Measurements from ENCODE around the gene PDE7B. TPM values are rescaled to one million over a fixed set of nuclear protein-coding genes. Genes with fewer than 3 reads are reported as not detected.

The PDE7B gene
- total and polyA plus RNA-seq, 2 of the 4 experiments (the other 2 are of a cell fraction) = 7.8 to 12.4 TPM

DNA sequence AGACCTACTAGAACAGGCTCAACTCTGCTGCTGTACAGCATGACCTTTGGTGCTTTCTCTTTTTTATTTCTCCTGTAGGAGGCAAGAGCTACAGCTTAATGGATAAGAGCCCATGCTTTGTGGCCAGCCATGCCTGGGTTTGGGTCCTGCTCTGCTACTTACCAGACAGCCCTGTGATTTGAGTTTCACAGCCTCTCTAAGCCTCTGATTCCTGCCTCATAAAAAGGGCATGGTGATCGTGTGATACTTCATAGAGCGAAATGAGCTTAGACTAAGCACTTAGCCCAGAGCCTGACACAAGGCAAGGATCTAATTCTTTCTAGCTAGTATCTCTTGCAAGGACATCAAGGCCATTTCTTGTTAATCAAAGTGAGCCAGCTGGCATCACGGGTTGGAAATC lies 19.3 kb upstream of the PDE7B start:
- H2BK20ac ChIP-seq (ENCODE audit: low read depth, low read length) = no peak overlapping the region
- dilution Hi-C loops (cut with HindIII; ENCODE audit: low sequenced_read_pairs, unreplicated experiment) = no loop called here

More for the DNA sequence above, 19.3 kb upstream of the PDE7B start:
- ChIA-PET POLR2A (ENCODE audit: unreplicated experiment) (no interaction called here), CTCF (no interaction called here)
- BruUV-seq (replicated peaks) = no TSS peak
- no peak overlapping the region for H2BK120ac ChIP-seq (ENCODE audit: low read depth, low read length)
- intact Hi-C loops (cut with micrococcal nuclease) (no loop called here), in situ Hi-C loops (cut with MboI; ENCODE audit: low sequenced_read_pairs) (loop anchor here (10.0 kb wide), 1 partner anchor 287 kb away; no protein-coding TSS in a partner anchor)
- H3K27ac ChIP-seq (ENCODE audit: insufficient read depth, low read length) = no peak overlapping the region
- no peak overlapping the region for H3K4me2 ChIP-seq (ENCODE audit: low read depth, low read length)
- no peak overlapping the region for H4K91ac ChIP-seq (ENCODE audit: insufficient read depth, low read depth, low read length)
- H3K9me3 ChIP-seq (ENCODE audit: control insufficient read depth, insufficient read depth, low read length) = no peaks in the 10 kb centered on the region
- H3K9ac ChIP-seq (ENCODE audit: low read depth, low read length) = no peak overlapping the region
- H3K79me1 ChIP-seq (ENCODE audit: low read depth in 1 of 2, low read length in 2 of 2) = no peaks in the 10 kb centered on the region
- DNase-seq = no peak
- no peak overlapping the region for H2AK5ac ChIP-seq (ENCODE audit: low read depth, low read length)
- 94% methylated on average over 2 of the region's 3 CpGs; no CpG with 5 or more reads in 1 of the 2 experiments for WGBS, 2 experiments (ENCODE audit: extremely low coverage in 2 of 2, insufficient read length in 1 of 2)
- H3K56ac ChIP-seq (ENCODE audit: extremely low read depth, insufficient read depth, low read length) = no peak overlapping the region
- 0 out of 2 replicates have a peak overlapping the region, but pooled peaks have one; percentile 30 for H3K14ac ChIP-seq (replicated peaks; ENCODE audit: low read depth, low read length)
- no peak overlapping the region for H2BK5ac ChIP-seq (ENCODE audit: low read depth, low read length, poor library complexity, severe bottlenecking)
- H2BK15ac ChIP-seq (ENCODE audit: low read depth, low read length) = 0 out of 3 replicates have a peak overlapping the region, but pooled peaks have one; percentile 3
- no peaks in the 10 kb centered on the region for H3K36me3 ChIP-seq (ENCODE audit: control insufficient read depth, insufficient read depth, low read length)
- no peak overlapping the region for H4K5ac ChIP-seq (ENCODE audit: low read depth, low read length)
- ATAC-seq (ENCODE audit: low read depth) = no peak
- no peak overlapping the region for H3K4ac ChIP-seq (ENCODE audit: low read depth, low read length)
- H3K4me3 ChIP-seq (ENCODE audit: insufficient read depth, low read depth, low read length) = no peak overlapping the region
- no peak overlapping the region for H3K23ac ChIP-seq (ENCODE audit: low read depth, low read length)
- no peak overlapping the region for H3K18ac ChIP-seq (ENCODE audit: low read depth, low read length)
- H3K27me3 ChIP-seq (ENCODE audit: control insufficient read depth, insufficient read depth, low read length) = no peaks in the 10 kb centered on the region
- H4K8ac ChIP-seq (ENCODE audit: low read depth in 2 of 2, low read length in 2 of 2) = no peak overlapping the region
- H2AK9ac ChIP-seq (replicated peaks; ENCODE audit: low read depth, low read length, poor library complexity) = no peak overlapping the region
- no peaks in the 10 kb centered on the region for H4K20me1 ChIP-seq (ENCODE audit: insufficient read depth, low read length)
- peaks cover 6% of the 10 kb centered on the region for H3K4me1 ChIP-seq (ENCODE audit: control insufficient read depth, insufficient read depth, low read length)
- TF ChIP-seq RCOR1 (IDR thresholded peaks at IDR 0.05; ENCODE audit: insufficient replicate concordance, low read length) = no peak
- TF ChIP-seq BHLHE40 (IDR thresholded peaks at IDR 0.05; ENCODE audit: low read depth, low read length) = no peak
- TF ChIP-seq POLR2A (IDR thresholded peaks at IDR 0.05; ENCODE audit: low read depth, low read length) = no peak
- no peak for TF ChIP-seq RAD21 (IDR thresholded peaks at IDR 0.05; ENCODE audit: low read length)
- no peak for TF ChIP-seq NFE2L2 (IDR thresholded peaks at IDR 0.05; ENCODE audit: low read depth, low read length)
- no peak for TF ChIP-seq RFX5 (IDR thresholded peaks at IDR 0.05; ENCODE audit: low read depth, low read length)
- no peak for TF ChIP-seq MAFK (IDR thresholded peaks at IDR 0.05; ENCODE audit: low read depth, low read length)
- no peak for TF ChIP-seq CHD1 (IDR thresholded peaks at IDR 0.05; ENCODE audit: low read depth, low read length)
- no peak for TF ChIP-seq MXI1 (IDR thresholded peaks at IDR 0.05; ENCODE audit: borderline replicate concordance, low read depth, low read length)
- TF ChIP-seq, protein P1, sequence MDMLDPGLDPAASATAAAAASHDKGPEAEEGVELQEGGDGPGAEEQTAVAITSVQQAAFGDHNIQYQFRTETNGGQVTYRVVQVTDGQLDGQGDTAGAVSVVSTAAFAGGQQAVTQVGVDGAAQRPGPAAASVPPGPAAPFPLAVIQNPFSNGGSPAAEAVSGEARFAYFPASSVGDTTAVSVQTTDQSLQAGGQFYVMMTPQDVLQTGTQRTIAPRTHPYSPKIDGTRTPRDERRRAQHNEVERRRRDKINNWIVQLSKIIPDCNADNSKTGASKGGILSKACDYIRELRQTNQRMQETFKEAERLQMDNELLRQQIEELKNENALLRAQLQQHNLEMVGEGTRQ (IDR thresholded peaks at IDR 0.05; ENCODE audit: low read depth, low read length) = no peak
- TF ChIP-seq CEBPB (IDR thresholded peaks at IDR 0.05; ENCODE audit: low read depth, low read length) = no peak
- TF ChIP-seq FOS (IDR thresholded peaks at IDR 0.05; ENCODE audit: low read depth, low read length) = no peak
- TF ChIP-seq SMC3 (IDR thresholded peaks at IDR 0.05; ENCODE audit: low read depth, low read length) = no peak
- 0 out of 2 replicates have a peak, but pooled peaks cover 3% of the 10 kb centered on the region for H3K9me1 ChIP-seq (ENCODE audit: insufficient read depth, low read length)
- H2AFZ ChIP-seq (replicated peaks; ENCODE audit: low read length, poor library complexity) = no peak overlapping the region
